Right lobe of liver (tissue), 6 donors: ENCODE measurements around the gene PCDHA1. TPM values are rescaled to one million over a fixed set of nuclear protein-coding genes. Genes with fewer than 3 reads are reported as not detected.
"Not testable (repeated sequence)": the region's sequence is repeated elsewhere in the genome, so short reads cannot be mapped to it uniquely, and the experiment has no call there.

Experiments
- ATAC-seq, 4 donors: fragments of 200-7000 bp; cut with Tn5 transposase; one replicate each; pipeline ENCODE4 v1.9.1; 2020; ENCODE audit warnings: mild to moderate bottlenecking in 4 of 4, moderate library complexity in 4 of 4
- DNase-seq, 3 donors: peaks; one replicate each; pipeline ENCODE4 v3.0.0-alpha.2; 2020
- H3K27ac ChIP-seq, 3 donors: fragments of 200-600 bp; one replicate each; pipeline ENCODE4 v1.8.0; 2022
- H3K27me3 ChIP-seq, 2 donors: fragments of 200-600 bp; one replicate each; pipeline ENCODE4 v1.8.0; 2022
- H3K36me3 ChIP-seq, 4 donors: fragments of 200-600 bp; sonication (generic) in 1 of 4; one replicate each; pipeline versions ENCODE4 v1.5.1 to v1.8.0; 2017 to 2022; ENCODE audit warnings: control low read depth in 1 of 4
- H3K4me1 ChIP-seq, 4 donors: fragments of 200-600 bp; sonication (generic) in 1 of 4; one replicate each; pipeline versions ENCODE4 v1.5.1 to v1.8.0; 2017 to 2022; ENCODE audit warnings: control low read depth in 1 of 4
- H3K4me3 ChIP-seq, 3 donors: fragments of 200-600 bp; one replicate each; pipeline ENCODE4 v1.8.0; 2022
- H3K9me3 ChIP-seq, 4 donors: fragments of 200-600 bp; sonication (generic) in 1 of 4; one replicate each; pipeline versions ENCODE4 v1.5.1 to v1.8.0; 2017 to 2022; ENCODE audit warnings: control low read depth in 1 of 4
- POLR2A ChIP-seq: fragments of 450-650 bp; IDR thresholded peaks from one replicate; pipeline ENCODE4 v1.6.1; 2017; ENCODE audit warnings: antibody characterized with exemption, mild to moderate bottlenecking
- WGBS: methylation state at CpG from one replicate; pipeline ENCODE4 v1.1.6; 2018; ENCODE audit warnings: low coverage, low lambda C conversion rate; ENCODE audit not compliant: insufficient coverage; ENCODE audit errors: missing lambda C conversion rate; 5-methylcytosine and 5-hydroxymethylcytosine counted together
- intact Hi-C, 2 donors: fragments of 100-400 bp; cut with DNase I; formaldehyde crosslinking; loops; one replicate each; pipeline versions ENCODE4 v1.11.2 to v1.14.1; 2022
- total RNA-seq, 6 experiments: library from RNA; depleted of rRNA in 2 of 6; stranded (reverse); fragments of >200 nt in 2 of 6; fragmentation: NEBNext Ultra II Directional in 3 of 6; extraction: Animal tissue kit (Norgen Biotek cat#: 25700) in 3 of 6; gene quantifications; one replicate each; pipeline versions ENCODE4 v1.1.0 to v1.2.4, GENCODE V29; 2016 to 2023
- TF ChIP-seq, protein P1 (sequence below), 4 donors: fragments of 200-600 bp in 3 of 4; fragments of 450-650 bp in 1 of 4; IDR thresholded peaks; one replicate each; pipeline versions ENCODE4 v1.5.1 to v1.8.0; 2016 to 2022; ENCODE audit warnings: antibody characterized with exemption in 4 of 4, mild to moderate bottlenecking in 2 of 4
- donor health status: DM: no; HTN: yes; CAD: no.
- donor health status: DM: no; HTN: no; CAD: no.
- donor health status: DM: no; HTN: no; CAD: no.
- donor health status: DM: no; HTN: yes; CAD: no.
- donor health status: DM: no; HTN: yes; CAD: no.

PCDHA1 gene
- total RNA-seq, 6 experiments from 2014 or later: not detected

DNA sequence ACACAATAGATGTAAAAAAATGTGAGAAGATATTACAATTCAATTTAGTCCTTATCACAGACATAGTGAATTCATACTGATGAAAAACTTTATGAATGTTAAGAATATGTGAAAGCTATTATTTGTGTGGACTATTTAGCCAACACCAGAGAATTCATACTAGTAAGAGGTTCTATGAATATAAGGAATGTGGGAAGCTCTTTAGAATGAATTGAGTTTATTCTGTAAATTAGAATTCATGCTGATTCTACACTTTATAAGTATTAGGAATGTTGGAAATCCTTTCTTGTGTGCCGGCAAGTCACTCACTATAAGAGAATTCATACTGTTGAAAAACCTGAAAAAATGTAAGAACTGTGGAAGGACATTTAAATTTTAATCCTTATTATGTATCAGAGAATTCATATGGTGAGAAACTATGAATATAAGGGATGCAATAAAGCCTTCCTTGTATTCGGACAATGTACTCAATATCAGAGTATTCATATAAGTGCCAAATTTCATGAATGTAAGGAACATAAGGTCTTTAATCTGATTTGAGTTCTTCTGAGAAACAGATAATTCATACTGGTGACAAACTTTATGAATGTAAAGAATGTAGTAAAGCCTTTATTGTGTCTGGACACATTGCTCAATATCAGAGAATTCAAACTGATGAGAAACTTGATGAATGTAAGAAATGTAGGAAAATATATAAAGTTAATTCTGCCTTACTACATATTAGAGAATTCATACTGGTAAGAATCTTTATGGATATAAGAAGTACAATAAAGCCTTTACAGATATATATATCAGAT is 21.6 kb upstream of the PCDHA1 start:
- Histone ChIP-seq H3K9me3 (peaks cover 0 to 39% (median 14%) of the 10 kb centered on the region in 4 donors), H3K27ac (no peak overlapping the region)
- DNase-seq: no peak

DNA sequence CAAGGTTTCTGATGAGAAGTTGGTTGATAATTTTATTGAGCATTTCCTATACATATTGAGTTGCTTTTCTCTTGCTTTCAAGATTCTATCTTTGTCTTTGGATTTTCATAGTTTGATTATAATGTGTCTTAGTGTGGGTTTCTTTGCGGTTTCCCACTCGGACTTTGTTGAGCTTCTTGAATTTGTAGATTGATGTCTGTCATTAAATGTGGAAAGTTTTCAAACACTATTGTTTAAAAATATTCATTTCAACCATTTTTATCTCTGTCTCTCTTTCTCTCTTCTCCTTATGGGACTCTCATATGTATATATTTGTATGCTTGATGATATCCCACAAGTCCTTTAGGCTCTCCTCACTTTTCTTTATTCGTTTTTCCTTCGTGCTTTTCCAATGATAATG is 18.5 kb upstream of the PCDHA1 start:
- H3K4me1 ChIP-seq: no peaks in the 10 kb centered on the region
- intact Hi-C loops: no loop called here
- no peak overlapping the region for H3K27ac ChIP-seq
- H3K36me3 ChIP-seq: no peaks in the 10 kb centered on the region
- ATAC-seq (no peak), DNase-seq (no peak)
- TF ChIP-seq POLR2A: no peak
- TF ChIP-seq, protein P1, sequence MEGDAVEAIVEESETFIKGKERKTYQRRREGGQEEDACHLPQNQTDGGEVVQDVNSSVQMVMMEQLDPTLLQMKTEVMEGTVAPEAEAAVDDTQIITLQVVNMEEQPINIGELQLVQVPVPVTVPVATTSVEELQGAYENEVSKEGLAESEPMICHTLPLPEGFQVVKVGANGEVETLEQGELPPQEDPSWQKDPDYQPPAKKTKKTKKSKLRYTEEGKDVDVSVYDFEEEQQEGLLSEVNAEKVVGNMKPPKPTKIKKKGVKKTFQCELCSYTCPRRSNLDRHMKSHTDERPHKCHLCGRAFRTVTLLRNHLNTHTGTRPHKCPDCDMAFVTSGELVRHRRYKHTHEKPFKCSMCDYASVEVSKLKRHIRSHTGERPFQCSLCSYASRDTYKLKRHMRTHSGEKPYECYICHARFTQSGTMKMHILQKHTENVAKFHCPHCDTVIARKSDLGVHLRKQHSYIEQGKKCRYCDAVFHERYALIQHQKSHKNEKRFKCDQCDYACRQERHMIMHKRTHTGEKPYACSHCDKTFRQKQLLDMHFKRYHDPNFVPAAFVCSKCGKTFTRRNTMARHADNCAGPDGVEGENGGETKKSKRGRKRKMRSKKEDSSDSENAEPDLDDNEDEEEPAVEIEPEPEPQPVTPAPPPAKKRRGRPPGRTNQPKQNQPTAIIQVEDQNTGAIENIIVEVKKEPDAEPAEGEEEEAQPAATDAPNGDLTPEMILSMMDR (IDR thresholded peaks at IDR 0.05): no peak
- no peaks in the 10 kb centered on the region for H3K27me3 ChIP-seq
- WGBS: 62% methylated on average over 4 of the region's 4 CpGs
- H3K9me3 ChIP-seq: peaks cover 0 to 39% (median 14%) of the 10 kb centered on the region in 4 donors
- H3K4me3 ChIP-seq: no peak overlapping the region

More for the DNA sequence above, 21.6 kb upstream of the PCDHA1 start:
- Histone ChIP-seq H3K4me1 (no peaks in the 10 kb centered on the region), H3K27me3 (no peaks in the 10 kb centered on the region), H3K36me3 (no peaks in the 10 kb centered on the region), H3K4me3 (no peak overlapping the region)
- no peak for ATAC-seq
- WGBS: 86% methylated on average over 2 of the region's 2 CpGs
- TF ChIP-seq, protein P1 (IDR thresholded peaks at IDR 0.05): no peak
- TF ChIP-seq POLR2A: no peak
- intact Hi-C loops: no loop called here

DNA sequence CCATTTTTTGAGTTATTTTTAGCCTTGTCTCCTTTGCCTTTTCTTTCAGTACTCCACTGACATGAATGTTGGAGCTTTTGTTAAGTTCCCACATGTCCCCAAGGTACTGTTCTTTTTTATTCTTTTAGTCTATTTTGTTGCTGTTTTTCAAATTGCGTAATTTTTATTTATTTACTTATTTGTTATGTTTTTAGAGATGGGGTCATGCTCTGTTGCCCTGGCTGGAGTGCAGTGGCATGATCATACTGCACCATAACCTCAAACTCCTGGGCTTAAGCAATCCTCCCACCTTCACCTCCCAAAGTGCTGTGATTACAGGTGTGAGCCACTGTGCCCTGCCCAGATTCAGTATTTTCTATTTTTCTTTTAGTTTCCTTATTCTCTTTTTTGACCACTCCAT is 5.4 kb upstream of the PCDHA1 start:
- H3K36me3 ChIP-seq: no peaks in the 10 kb centered on the region
- no peak overlapping the region for H3K27ac ChIP-seq
- no peaks in the 10 kb centered on the region for H3K9me3 ChIP-seq
- DNase-seq (no peak), ATAC-seq (no peak)
- TF ChIP-seq, protein P1 (IDR thresholded peaks at IDR 0.05): no peak
- no peak for TF ChIP-seq POLR2A
- intact Hi-C loops: no loop called here
- no peak overlapping the region for H3K4me3 ChIP-seq
- H3K27me3 ChIP-seq: no peaks in the 10 kb centered on the region
- 42% methylated on average over 1 of the region's 1 CpG for WGBS
- no peaks in the 10 kb centered on the region for H3K4me1 ChIP-seq

DNA sequence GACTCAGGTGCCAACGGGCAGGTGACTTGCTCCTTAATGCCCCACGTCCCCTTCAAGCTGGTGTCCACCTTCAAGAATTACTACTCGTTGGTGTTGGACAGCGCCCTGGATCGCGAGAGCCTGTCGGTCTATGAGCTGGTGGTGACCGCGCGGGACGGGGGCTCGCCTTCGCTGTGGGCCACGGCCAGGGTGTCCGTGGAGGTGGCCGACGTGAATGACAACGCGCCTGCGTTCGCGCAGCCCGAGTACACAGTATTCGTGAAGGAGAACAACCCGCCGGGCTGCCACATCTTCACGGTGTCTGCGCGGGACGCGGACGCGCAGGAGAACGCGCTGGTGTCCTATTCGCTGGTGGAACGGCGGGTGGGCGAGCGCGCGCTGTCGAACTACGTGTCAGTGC is 1.5 kb downstream of the PCDHA1 start:
- H3K4me3 ChIP-seq, DNase-seq, intact Hi-C loops, H3K27ac ChIP-seq, H3K4me1 ChIP-seq, ATAC-seq, H3K27me3 ChIP-seq, H3K9me3 ChIP-seq, H3K36me3 ChIP-seq: not testable (repeated sequence)
- 45% methylated on average over 13 of the region's 44 CpGs for WGBS

DNA sequence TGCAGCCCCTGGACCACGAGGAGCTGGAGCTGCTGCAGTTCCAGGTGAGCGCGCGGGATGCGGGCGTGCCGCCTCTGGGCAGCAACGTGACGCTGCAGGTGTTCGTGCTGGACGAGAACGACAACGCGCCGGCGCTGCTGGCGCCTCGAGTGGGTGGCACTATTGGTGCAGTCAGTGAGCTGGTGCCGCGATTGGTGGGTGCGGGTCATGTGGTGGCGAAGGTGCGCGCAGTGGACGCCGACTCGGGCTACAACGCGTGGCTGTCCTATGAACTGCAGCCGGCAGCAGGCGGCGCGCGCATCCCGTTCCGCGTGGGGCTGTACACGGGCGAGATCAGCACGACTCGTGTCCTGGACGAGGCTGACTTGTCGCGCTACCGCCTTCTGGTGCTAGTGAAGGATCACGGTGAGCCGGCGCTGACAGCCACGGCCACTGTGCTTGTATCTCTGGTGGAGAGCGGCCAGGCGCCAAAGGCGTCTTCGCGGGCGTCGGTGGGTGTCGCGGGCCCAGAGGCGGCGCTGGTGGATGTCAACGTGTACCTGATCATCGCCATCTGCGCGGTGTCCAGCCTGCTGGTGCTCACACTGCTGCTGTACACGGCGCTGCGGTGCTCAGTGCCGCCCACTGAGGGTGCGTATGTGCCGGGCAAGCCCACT is 2.0 kb downstream of the PCDHA1 start:
- H3K27me3 ChIP-seq, H3K27ac ChIP-seq, ATAC-seq, intact Hi-C loops, H3K4me1 ChIP-seq, H3K9me3 ChIP-seq, H3K4me3 ChIP-seq, DNase-seq, H3K36me3 ChIP-seq: not testable (repeated sequence)
- no CpG with 5 or more reads among the region's 70 CpGs for WGBS
